Transverse colon (tissue), 4 donors: ENCODE measurements around the gene MAGI2. TPM values are rescaled to one million over a fixed set of nuclear protein-coding genes. Genes with fewer than 3 reads are reported as not detected.
A peak's percentile ranks its signal among the peaks of the same experiment; 100 is the strongest.

ENCODE experiments used
- DNase-seq: peaks from one replicate; pipeline ENCODE4 v3.0.0-alpha.2; 2019
- H3K27ac ChIP-seq, 4 donors: fragments of 200-600 bp; sonication (generic); 2 replicates each; pipeline ENCODE4 v1.5.1; 2016 to 2018; ENCODE audit warnings: inconsistent platforms in 4 of 4
- H3K27me3 ChIP-seq: fragments of 200-600 bp; sonication (generic); 2 replicates; pipeline ENCODE4 v1.5.1; 2017; ENCODE audit warnings: inconsistent platforms
- H3K36me3 ChIP-seq, 4 donors: fragments of 200-600 bp; sonication (generic); 2 replicates each; pipeline ENCODE4 v1.5.1; 2017 to 2019; ENCODE audit warnings: inconsistent platforms in 4 of 4
- H3K4me1 ChIP-seq, 4 donors: fragments of 200-600 bp; sonication (generic); 2 replicates each; pipeline ENCODE4 v1.5.1; 2017 to 2020; ENCODE audit warnings: inconsistent platforms in 4 of 4
- H3K4me3 ChIP-seq, 4 donors: fragments of 200-600 bp; sonication (generic); 1 replicate in 1 of 4; 2 replicates in 3 of 4; pipeline versions ENCODE4 v1.5.1 to v1.6.1; 2017 to 2019; ENCODE audit warnings: inconsistent platforms in 4 of 4
- H3K9me3 ChIP-seq, 2 donors: fragments of 200-600 bp; sonication (generic); 2 replicates each; pipeline ENCODE4 v1.5.1; 2017 to 2019; ENCODE audit warnings: inconsistent platforms in 2 of 2
- EP300 ChIP-seq: sonication (generic); formaldehyde crosslinking; IDR thresholded peaks from one replicate; pipeline ENCODE4 v1.6.1; 2017; ENCODE audit warnings: antibody characterized with exemption, low read depth
- POLR2A ChIP-seq: fragments of 450-650 bp; IDR thresholded peaks from one replicate; pipeline ENCODE4 v1.6.1; 2016; ENCODE audit warnings: antibody characterized with exemption, mild to moderate bottlenecking, moderate library complexity
- POLR2AphosphoS5 ChIP-seq, 3 donors: sonication (generic); formaldehyde crosslinking; IDR thresholded peaks; one replicate each; pipeline ENCODE4 v1.6.1; 2016; ENCODE audit warnings: antibody characterized with exemption in 3 of 3
- WGBS, 2 donors: methylation state at CpG; one replicate each; pipeline ENCODE4 v1.1.5; 2018; ENCODE audit warnings: low coverage in 1 of 2; 5-methylcytosine and 5-hydroxymethylcytosine counted together
- in situ Hi-C, 4 donors: fragments of 200-750 bp; cut with MboI; loops; one replicate each; pipeline versions ENCODE4 v1.15.0 to v1.15.1; 2017; ENCODE audit warnings: low sequenced_read_pairs in 3 of 4, low pct_ligation_motif_present in 1 of 4, low pct_unique_long_range_greater_than_20kb in 1 of 4
- intact Hi-C: fragments of 100-400 bp; cut with DNase I; formaldehyde crosslinking; loops from one replicate; pipeline ENCODE4 v1.15.1; 2023; ENCODE audit warnings: low total_unique reads
- total RNA-seq, 4 donors: library from RNA; depleted of rRNA; stranded (reverse); fragments of >200 nt; gene quantifications; one replicate each; pipeline ENCODE4 v1.1.0, GENCODE V29; 2016
- TF ChIP-seq, protein P1 (sequence below), 5 experiments: fragments of 200-600 bp in 3 of 5; fragments of 450-650 bp in 2 of 5; sonication (generic) in 3 of 5; IDR thresholded peaks; 1 replicate in 2 of 5; 2 replicates in 3 of 5; pipeline ENCODE4 v1.5.1; 2016 to 2017; ENCODE audit warnings: antibody characterized with exemption in 5 of 5, inconsistent platforms in 3 of 5, mild to moderate bottlenecking in 2 of 5, moderate library complexity in 1 of 5

MAGI2 gene
- total RNA-seq, 4 donors from 2014 or later, result 1.6 to 9.7 (median 4.1) TPM

- WGBS, 2 donors, result 100% methylated on average over 1 of the region's 1 CpG
- intact Hi-C loops (no loop called here), in situ Hi-C loops (no loop called here)
Measured at GRCh38 chr7:78022165-78022564, 1431.3 kb downstream of the MAGI2 start.

GRCh38 chr7:78020874-78021249 lies 1432.6 kb downstream of the MAGI2 start:
- Histone ChIP-seq H3K4me1 (peaks cover 22 to 32% (median 26%) of the 10 kb centered on the region in 4 donors), H3K27ac (peak overlapping the region in 3 of 4 donors; percentile 95 to 97 (median 96)), H3K27me3 (no peaks in the 10 kb centered on the region), H3K4me3 (no peak overlapping the region), H3K36me3 (no peaks in the 10 kb centered on the region), H3K9me3 (no peaks in the 10 kb centered on the region)
- in situ Hi-C loops (no loop called here), intact Hi-C loops (no loop called here)
- TF ChIP-seq POLR2AphosphoS5 (IDR thresholded peaks at IDR 0.05), result no peak
- no peak for TF ChIP-seq EP300
- TF ChIP-seq, protein P1, sequence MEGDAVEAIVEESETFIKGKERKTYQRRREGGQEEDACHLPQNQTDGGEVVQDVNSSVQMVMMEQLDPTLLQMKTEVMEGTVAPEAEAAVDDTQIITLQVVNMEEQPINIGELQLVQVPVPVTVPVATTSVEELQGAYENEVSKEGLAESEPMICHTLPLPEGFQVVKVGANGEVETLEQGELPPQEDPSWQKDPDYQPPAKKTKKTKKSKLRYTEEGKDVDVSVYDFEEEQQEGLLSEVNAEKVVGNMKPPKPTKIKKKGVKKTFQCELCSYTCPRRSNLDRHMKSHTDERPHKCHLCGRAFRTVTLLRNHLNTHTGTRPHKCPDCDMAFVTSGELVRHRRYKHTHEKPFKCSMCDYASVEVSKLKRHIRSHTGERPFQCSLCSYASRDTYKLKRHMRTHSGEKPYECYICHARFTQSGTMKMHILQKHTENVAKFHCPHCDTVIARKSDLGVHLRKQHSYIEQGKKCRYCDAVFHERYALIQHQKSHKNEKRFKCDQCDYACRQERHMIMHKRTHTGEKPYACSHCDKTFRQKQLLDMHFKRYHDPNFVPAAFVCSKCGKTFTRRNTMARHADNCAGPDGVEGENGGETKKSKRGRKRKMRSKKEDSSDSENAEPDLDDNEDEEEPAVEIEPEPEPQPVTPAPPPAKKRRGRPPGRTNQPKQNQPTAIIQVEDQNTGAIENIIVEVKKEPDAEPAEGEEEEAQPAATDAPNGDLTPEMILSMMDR (IDR thresholded peaks at IDR 0.05), result no peak
- TF ChIP-seq POLR2A, result no peak
- DNase-seq, result no peak

More at GRCh38 chr7:78022165-78022564, 1431.3 kb downstream of the MAGI2 start:
- TF ChIP-seq POLR2A, result no peak
- TF ChIP-seq POLR2AphosphoS5 (IDR thresholded peaks at IDR 0.05), result no peak
- TF ChIP-seq, protein P1 (IDR thresholded peaks at IDR 0.05), result no peak
- no peak for TF ChIP-seq EP300
- DNase-seq, result no peak
- no peaks in the 10 kb centered on the region for H3K27me3 ChIP-seq
- H3K4me1 ChIP-seq, result peaks cover 21 to 30% (median 26%) of the 10 kb centered on the region in 4 donors
- no peak overlapping the region for H3K27ac ChIP-seq
- no peak overlapping the region for H3K4me3 ChIP-seq
- no peaks in the 10 kb centered on the region for H3K9me3 ChIP-seq
- H3K36me3 ChIP-seq, result no peaks in the 10 kb centered on the region

GRCh38 chr7:78020136-78020873 lies 1433.2 kb downstream of the MAGI2 start:
- intact Hi-C loops (no loop called here), in situ Hi-C loops (no loop called here)
- peak overlapping the region; percentile 42 to 56 (median 47) for H3K4me3 ChIP-seq
- peak; percentile 63 for DNase-seq
- 3 to 8% methylated on average over 4 to 19 of the region's 25 CpGs for WGBS, 2 donors
- H3K27ac ChIP-seq, result peak overlapping the region; percentile 89 to 97 (median 96)
- H3K9me3 ChIP-seq, result no peaks in the 10 kb centered on the region
- no peaks in the 10 kb centered on the region for H3K36me3 ChIP-seq
- H3K27me3 ChIP-seq, result no peaks in the 10 kb centered on the region
- TF ChIP-seq EP300 (no peak), POLR2AphosphoS5 (IDR thresholded peaks at IDR 0.05) (peak in 2 of 3 donors; percentile 7 to 36)
- TF ChIP-seq, protein P1 (IDR thresholded peaks at IDR 0.05), result peak; percentile 51 to 77 (median 70)
- peaks cover 22 to 32% (median 26%) of the 10 kb centered on the region in 4 donors for H3K4me1 ChIP-seq

DNA sequence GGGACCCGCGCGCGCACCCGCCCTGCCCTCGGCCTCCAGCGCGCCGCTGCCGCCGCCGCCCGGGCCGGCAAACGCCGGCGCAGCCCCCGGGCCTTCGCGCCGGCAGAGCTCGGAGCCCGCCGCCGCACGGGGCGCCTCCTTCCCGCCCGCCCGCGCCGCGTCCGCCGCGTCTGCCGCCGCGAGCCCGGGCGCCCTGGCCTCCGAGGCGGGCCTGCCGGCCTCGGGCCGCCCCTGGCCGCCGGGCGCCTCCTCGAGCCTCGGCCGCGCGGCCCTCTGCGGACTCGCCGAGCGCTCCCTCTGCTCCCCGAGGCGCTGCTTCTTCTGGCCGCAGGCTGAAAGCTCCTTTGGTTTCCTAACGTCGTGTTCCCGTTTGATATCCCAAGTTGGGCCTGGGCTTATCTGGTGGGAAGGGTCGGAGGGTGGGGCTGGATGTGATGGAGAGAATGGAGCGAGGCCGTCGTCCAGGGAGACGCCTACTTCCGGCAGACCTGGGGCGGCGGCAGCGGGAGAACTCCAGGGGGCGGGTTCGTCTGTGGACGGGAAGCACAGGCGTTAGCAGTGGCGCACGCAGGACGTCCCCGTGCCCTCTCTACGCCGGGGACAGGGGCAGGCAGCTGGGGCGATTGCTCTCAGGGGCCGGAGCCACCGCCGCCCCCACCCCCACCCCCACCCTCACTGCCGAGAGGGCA lies 1433.9 kb downstream of the MAGI2 start:
- Histone ChIP-seq H3K27ac (peak overlapping the region; percentile 89 to 97 (median 96)), H3K4me1 (peaks cover 22 to 32% (median 26%) of the 10 kb centered on the region in 4 donors), H3K9me3 (no peaks in the 10 kb centered on the region), H3K4me3 (peak overlapping the region; percentile 42 to 62 (median 50)), H3K27me3 (no peaks in the 10 kb centered on the region), H3K36me3 (no peaks in the 10 kb centered on the region)
- DNase-seq, result peak; percentile 93
- in situ Hi-C loops, result no loop called here
- 0% methylated on average over 22 of the region's 88 CpGs; no CpG with 5 or more reads in 1 of the 2 donors for WGBS, 2 donors
- intact Hi-C loops, result no loop called here
- TF ChIP-seq EP300 (no peak), POLR2A (peak; percentile 75), POLR2AphosphoS5 (IDR thresholded peaks at IDR 0.05) (peak; percentile 66 to 87 (median 85))
- TF ChIP-seq, protein P1 (IDR thresholded peaks at IDR 0.05), result peak in 2 of 5 experiments; percentile 7 to 13
